UCSD-AML1 (cell line): ENCODE data around the gene ASB2.
A peak's percentile ranks its signal among the peaks of the same experiment; 100 is the strongest.

Experiments used
- DNase-seq: peaks from one replicate; lab custom pipeline; 2025; ENCODE audit not compliant: unreplicated experiment; lab: John Stamatoyannopoulos, UW

ASB2 gene

DNA sequence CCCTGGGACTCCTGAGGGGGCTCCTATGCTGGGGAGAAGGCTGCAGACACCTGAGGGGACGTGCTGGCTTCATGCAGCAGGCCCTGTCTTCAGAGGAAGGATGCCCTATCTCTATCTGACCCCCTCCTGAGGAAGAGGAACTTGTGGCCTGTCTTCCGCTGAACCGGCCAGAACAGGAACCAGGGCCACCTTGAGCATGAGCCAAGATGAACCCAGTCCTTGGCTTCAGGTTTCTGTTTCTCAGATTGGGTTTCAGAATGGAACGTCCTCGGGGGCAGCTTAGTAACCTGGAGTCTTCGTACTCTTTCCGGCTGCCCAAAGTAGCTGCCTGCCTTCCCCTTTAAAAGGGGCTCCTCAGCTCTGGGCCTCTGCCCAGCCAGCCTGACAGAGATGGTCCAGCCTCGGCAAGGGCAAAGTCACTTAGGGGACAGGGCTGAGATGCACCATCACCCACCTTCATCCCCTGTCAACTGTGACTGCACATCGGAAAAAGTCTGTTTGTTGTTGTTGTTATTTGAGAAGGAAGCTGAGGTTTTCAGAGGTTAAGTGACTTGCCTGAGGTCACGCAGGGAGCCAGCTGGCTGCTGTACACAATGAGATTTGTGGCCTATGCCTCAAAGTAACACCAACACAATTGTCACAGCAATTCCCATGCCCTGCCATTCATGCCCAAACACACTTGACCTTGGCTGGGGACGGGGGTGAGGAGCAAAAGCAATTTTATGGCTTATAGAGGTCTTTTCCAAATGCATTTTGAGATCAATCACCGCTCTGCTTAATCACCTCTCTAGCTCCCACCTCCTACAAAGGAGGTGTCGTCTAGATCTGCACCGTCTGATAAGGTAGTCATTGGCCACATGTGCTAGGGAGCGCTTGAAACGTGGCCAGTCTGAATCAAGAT lies 13.4 kb downstream of the ASB2 start:
- DNase-seq = peak; percentile 37

DNA sequence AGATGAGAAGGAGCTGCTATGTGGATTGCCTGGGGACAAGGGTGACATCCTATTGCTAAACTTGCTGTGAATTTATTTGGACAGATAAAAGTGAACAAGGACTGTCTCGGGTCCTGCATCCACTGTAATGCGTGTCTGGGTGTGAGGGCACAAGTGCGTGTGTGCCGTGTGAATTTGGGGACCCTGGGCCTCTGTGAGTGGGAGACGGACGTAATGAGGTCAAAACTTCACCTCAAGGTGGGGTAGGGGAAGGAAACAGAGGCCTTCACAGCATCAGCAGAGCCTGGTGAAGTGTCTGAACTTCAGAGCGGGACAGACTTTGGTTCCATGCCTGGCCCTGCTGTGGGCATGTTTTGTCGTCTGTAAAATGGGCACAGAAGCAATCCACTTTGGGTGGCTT lies 14.8 kb downstream of the ASB2 start:
- DNase-seq = no peak

DNA sequence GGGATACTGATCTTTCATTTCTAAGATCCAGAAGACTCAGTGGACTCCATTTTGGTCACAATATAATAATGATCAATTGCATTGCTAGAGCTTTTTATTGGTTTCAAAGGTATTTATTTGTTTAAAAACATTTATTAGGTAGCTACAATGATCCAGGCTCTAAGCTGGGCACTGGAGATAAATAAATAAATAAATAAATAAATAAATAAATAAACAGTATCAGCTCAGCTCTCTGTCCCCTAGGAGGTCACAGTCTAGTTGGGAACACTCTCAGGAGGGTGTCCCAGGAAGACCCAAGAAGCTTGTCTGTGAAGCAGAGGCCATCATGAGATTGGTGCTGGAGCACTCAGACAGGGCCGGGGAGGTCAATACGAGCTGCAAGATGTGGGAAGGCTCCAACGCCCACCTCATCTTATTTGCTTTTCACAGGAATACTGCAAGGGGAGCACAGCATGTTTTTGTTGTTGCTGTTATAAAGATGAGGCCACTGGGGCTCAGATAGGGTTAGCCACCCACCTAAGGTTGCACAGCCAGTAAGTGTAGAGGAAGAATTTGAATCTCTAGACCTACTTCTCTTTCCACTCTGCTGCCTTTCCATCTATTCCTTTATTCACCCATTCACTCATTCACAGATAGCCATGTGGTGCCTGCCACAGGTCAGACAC lies 15.5 kb downstream of the ASB2 start:
- DNase-seq = no peak

DNA sequence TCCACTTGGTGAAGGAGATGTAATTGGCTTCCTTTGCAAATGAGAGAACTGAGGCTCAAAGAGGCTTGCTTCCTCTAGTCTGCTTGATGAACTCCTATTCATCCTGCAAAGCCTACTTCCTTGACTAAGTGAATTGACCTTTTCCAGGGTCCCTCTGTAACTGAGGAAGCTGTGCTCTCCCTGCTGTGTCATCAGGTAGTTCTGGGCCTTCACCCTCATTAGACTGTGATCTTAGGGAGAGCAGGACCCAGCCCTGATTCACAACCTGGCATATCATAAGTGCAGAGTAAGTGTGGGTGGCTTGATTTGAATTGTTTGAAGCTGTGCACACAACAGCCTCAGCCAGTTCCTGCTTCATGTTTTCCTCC lies 16.3 kb downstream of the ASB2 start:
- no peak for DNase-seq

DNA sequence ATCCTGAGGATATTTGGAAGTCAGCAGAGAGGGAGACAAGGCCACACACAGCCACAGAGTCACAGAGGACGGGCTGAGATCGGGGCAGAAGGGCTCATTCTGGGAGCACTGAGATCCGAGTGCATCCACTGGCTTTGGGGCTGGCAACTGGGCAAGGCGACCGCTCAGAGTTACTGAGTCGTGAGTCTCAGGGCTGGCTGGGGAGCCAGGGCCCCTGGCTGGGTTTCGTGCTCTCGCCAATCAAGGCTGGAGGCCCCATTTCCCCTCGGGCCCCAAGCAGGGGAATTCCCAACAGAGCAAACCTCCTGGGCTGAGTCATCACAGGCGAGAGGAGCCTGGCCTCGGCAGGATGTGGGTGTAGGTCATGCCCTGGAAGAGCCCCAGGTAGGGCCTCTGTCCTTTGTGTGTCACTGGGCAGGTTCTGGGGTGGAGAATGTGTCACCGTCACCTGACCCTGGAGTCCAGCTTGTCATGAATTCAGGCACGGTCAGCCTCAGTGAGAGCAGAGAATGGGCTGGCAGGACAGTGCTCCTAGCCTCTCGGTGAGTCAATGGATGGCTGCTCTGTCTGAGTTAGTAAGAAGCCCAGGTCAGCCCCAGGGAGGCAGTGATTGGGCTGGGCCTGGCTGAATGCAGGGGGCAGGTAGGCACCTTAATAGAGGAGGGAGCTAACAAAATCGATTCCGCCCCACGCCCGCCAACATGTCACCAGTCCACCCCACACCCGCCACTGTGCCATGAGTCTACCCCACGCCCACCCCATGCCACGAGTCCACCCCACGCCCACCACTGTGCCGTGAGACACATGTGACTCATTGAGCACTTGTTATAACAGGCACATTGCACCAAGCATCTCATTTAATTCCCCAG lies 16.9 kb downstream of the ASB2 start:
- DNase-seq = peak; percentile 79

DNA sequence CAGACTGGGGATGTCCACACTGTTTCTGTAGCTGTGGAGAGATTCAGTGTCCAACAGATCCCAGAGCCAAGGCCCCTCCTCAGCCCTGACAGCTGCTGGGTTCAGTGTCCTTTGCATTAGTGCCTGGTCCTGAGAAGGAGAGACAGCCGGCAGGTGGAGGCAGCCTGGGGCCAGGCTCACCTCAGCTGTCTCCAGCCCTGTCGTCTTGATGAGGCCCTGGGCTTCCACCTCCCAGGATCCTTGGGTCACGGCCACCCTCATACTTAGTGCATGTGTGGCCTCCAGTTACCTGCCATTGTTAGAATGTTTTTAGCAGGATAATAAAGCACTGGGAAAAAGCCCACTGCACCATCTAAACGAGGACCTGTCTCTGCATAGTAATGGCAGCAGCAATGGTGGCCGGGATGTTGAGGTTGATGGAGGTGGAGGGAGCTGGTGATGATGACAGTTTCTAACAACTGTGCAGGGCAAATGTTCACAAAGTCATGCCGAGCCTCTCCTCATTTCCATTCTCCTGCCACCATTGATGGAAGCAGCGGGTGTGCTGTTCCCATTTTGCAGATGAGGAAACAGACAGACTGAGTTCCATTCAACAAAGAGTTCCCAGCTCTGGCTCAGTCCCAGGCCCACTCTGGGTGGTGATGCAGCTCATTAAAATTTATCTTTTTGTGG lies 17.7 kb downstream of the ASB2 start:
- DNase-seq = no peak

DNA sequence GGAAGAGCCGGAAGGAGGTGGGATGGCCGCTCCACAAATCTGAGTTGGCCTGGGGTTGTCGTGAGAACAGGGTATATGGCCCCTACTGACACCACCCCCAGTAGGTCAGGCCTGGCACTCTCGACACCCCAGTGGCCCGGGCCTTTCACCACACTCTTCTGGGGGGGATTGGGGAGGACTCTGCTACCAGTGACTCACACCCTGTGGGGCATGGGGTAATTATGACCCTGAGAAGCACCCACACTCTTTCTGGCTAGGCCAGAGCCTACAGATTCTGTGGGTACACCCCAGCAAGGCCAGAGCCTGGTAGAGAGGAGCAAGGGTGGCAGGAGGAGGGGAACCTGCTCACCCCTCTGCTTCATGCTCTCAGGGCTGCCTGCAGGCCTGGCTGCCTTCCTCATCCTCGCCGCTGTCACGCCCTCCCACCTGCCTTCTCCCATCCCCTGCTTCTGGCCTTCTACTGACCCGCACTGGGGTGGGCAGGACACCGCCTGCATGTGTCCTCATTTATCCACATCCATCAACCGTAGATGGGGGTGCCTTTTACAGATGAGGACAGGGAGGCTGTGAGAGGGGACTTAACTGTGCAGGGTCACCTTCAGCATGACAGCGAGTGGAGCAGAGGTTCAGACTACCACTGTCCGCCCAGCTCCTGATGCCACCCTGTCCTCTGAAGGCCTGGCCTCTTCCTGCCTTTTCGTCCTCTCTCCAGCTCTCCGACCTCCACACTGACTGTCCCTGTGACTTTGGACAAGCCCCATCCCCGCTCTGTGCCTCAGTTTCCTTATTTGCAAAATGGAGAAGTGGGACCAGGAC lies 18.4 kb downstream of the ASB2 start:
- DNase-seq = no peak

DNA sequence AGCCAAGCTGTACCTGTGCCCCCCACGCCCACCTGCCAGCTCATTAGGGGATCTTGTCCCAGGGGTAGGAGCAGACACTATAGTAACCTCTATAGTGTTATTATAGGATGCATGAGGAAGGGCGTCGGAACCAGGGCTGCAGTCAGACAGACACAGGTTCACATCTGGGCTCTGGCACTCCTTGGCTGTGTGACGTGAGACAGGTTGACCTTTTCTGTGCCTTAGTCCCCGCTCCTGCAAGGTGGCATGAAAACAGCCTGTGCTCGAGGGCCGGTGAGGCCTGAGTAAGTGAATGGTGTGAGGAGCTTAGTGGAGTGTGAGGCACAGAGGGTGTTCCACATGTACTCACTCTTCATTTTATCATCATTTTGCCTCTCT lies 19.0 kb downstream of the ASB2 start:
- no peak for DNase-seq

DNA sequence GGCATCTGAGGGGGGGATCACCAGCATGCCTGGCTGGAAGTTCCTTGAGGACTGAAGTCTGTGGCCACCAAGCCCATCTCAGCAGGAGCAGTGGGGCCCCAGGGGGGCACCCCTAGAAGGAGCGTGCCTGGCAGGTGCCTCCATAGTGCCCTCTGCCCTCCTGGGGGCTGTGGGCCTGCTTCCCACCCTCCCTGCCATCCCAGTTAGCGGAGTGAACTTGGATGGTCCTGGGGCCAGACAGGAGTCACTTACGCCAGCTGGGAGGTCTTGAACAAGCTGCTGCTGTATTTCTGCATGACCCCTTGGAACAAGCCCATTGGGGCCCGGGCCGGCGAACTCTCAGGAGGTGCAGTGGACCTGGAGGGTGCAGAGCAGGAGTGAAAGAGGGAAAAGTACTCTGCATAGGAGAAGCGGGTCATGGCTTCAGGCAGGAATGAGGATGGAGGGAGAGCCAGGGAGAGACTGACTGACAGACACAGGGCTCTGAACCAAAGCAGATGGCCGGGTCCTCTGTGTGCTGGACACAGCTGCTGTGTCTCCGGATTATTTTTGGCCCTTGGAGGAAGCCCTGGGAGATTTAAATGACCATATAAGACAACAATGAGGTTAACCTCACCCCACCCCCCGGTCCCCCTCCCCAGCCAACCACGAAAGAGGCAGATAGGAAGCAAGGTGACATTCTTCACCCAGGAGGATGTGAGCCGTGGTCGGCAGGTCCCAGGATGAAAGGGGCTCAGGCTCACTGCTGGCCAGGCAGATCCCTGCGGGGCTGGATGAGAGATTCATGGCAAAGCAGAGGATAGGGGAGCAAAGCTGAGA lies 19.6 kb downstream of the ASB2 start:
- no peak for DNase-seq

DNA sequence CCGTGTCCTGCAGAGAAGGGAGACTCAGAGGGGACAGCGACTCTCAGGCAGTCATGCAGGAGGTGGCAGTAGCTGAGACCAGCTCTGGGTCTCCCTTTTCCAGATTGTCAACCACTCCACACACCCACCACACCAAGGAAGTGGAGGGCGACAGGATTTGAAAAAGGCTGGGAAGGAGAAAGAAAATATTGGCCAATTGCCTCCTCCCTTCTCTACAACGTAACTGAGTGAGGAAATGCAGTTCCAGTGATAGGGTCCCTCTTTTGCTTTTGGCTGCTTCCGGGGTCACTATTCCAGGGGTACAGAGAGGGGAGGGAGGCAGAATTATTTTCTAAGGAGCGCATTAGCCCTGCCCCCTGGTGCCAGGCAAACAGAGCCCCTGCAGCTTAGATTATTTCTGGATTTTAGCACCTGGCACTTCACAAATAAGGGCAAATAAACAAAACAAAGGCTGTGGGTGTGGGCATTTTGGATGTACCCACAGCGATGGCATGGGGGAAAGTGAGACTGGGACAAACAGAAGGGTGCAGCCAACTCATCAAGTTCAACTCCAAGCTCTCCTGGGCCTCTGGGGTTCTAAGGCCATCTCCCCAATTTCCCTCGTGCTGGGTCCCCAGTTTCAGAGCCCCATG lies 20.4 kb downstream of the ASB2 start:
- no peak for DNase-seq

DNA sequence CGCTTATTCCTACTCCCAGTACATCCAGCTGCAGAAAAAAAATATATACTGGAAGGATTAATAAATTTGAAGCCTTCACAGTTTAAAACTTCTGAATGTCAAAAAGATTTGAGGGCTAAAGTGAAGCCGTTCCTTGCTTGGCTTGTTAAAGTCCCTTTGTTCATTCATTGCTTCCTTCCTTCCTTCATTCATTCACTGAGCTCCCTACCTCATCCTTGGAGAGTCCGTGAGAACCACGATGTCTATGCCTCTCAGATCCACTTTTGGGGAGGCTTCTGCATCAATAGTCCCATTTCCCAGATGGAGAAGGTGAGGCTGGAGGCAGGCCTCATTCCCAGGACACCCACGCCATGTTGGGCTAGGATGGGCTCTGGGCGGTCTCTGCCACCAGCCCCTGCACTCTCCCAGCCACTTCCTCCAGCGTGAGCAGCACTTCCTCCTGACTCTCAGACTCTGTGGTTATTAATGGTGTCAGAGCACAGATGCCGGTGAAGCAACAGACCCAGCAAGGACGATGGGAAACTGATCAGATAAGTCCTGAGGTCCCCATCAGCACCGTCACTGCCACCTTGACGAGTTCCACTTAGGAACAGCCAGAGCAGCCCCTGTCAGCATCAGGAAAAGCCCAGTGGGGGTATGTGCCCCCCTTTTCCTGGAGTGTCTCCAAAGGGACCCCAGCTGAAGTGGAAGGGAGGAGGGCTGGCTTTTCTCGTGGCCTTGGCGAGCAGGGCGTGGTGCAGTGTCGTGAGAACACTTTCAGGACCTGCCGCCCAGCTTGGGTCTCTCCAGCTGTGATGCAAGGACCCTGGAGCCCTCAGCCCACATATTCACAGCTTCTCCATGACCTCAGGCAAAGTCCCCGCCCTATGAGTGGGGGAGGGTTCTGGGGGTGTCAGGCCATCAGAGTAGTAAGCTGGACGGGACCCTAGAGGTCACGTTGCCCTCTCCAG lies 21.2 kb downstream of the ASB2 start:
- peak; percentile 72 for DNase-seq

DNA sequence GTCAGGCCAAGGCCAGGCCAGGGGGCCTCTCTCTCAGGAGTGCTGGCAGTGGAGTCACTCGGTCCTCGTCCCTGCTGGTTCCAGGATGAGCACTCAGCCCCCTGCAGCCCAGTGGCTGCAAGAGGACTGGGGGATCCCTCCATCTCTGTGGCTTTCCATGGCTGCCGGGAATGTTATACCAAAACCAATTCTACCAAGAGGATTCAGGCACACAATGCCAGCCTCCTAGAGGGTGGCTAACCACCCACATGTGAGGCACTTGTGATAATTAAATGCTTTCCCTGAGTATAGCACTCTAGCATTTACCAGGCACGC lies 21.9 kb downstream of the ASB2 start:
- no peak for DNase-seq

DNA sequence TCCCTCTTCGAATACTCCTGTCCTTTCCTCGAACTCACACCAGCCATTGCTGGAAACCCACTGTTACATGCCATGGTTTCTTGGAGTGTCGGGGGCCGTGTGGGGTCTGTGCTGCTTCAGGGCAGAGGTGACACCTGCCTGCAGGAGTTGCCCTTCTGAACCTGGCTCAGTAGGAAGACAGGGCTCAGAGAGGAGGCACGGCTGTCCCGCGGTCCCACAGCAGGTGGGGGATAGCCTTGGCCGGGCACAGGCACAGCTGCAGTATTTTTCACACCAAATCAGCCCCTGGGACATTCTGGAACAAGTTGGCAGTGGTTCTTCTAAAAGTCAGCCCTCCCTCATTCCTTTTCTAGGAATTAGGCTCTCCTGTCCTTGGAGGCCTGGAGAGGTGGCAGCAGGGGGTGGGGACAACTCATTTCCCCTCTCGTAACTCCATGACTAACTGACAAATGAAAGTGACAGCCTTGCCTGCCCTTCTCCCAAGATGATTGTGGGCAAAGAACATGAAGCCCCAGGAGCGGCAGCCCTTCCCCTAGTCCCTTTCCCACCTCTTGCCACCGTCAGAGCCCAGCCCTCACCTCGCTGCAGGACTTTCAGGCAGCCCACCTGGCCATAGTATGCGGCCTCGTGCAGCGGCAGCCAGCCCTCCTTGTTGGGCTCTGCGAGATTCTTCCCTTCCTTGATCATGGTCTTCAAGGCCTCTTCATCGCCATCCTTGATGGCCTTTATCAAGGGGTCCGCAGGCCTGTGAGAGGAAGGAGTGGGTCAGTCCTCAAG lies 22.4 kb downstream of the ASB2 start:
- DNase-seq = no peak

DNA sequence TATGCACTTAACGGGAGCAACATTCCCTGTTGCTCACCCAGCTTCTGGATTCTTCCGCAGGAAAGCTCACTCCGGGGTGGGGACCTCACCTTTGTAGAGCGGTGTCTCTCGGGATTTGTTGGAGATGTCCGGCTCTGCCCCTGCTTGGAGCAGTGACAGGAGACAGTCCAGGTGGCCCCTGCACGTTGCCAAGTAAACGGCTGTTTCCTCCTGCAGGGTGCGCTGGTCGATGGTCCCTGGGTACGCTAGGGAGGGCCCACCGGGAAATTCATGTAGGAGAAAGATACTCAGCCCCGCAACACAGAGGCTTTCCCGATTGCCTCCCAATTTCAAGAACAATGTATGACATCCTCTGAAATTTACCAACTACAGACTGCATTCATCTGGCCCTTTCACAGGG lies 23.1 kb downstream of the ASB2 start:
- no peak for DNase-seq

DNA sequence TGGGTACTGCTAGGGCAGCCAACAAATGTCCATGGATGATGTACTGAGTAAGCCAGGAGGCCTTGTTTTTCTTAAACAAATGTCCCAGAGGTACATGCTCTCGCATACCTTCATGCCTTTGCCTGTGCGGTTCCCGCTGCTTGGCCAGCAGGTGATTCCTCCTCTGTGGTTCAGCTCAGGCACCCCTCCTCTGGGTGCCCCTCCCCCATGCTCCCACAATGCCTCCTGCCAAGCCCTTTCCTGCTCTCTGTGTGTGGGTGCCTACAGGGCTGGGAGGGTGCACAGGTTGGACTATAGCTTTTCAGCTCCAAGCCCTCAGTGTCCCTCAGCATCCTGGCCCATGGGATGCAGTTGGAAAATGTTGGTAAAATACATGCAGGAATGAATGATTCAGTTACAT lies 23.5 kb downstream of the ASB2 start:
- peak; percentile 23 for DNase-seq

DNA sequence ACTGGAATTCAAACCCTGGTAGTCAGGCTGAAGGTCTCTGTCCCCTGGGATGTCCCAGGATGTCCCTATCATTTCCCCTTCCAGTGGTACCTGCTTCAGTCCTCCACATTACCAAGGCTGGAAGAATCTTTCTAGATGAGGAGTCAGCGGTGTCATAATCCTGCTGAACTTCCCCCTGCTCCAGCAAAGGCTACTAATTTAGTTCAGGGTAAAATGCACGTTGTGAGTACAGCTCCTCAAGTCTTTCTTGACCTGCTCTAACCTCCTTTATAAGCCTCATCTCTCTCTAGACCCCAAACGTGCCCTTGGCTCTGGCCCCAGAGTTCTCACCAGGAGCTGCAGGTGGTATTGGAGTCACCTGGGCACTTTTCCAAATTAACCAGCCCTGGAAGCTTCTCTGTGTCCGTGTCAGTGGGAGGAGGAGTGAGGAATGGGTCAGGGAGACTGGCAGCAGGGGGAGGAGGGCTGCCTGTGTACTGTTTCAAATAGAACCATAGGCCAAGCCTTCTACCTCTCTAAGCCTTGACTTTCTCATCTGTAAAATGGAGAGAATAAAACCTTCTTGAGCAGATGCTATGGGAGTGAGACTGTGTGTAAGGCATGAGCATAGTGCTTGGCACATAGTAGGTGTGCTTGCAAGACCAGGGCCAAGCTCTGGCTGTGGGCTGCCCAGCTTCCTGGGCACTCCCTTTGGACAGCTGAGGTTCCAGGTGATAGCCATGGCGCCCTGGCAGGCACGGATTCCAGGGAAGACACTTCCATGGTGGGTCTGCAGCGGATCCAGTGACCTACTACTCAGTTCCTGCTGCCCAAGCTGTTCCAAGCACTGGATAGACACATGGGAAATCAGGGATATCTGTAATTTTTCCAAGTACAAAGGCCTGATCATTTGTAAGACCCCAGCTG lies 24.5 kb downstream of the ASB2 start:
- no peak for DNase-seq
